HEK293T (cell line): ENCODE data around the gene POLDIP3.

ENCODE experiments used
- ARNT ChIP-seq: fragments of 450-650 bp; IDR thresholded peaks from 2 replicates; pipeline ENCODE4 v1.6.1; 2017; ENCODE audit warnings: mild to moderate bottlenecking
- ELF4 ChIP-seq: fragments of 450-650 bp; IDR thresholded peaks from 2 replicates; pipeline ENCODE4 v1.6.1; 2017; ENCODE audit warnings: antibody characterized with exemption
- L3MBTL2 ChIP-seq: fragments of 450-650 bp; conservative IDR thresholded peaks from 2 replicates; pipeline ENCODE4 v1.6.1; 2016; ENCODE audit warnings: mild to moderate bottlenecking
- ZNF384 ChIP-seq: fragments of 450-650 bp; IDR thresholded peaks from 2 replicates; pipeline ENCODE4 v1.6.1; 2016

DNA sequence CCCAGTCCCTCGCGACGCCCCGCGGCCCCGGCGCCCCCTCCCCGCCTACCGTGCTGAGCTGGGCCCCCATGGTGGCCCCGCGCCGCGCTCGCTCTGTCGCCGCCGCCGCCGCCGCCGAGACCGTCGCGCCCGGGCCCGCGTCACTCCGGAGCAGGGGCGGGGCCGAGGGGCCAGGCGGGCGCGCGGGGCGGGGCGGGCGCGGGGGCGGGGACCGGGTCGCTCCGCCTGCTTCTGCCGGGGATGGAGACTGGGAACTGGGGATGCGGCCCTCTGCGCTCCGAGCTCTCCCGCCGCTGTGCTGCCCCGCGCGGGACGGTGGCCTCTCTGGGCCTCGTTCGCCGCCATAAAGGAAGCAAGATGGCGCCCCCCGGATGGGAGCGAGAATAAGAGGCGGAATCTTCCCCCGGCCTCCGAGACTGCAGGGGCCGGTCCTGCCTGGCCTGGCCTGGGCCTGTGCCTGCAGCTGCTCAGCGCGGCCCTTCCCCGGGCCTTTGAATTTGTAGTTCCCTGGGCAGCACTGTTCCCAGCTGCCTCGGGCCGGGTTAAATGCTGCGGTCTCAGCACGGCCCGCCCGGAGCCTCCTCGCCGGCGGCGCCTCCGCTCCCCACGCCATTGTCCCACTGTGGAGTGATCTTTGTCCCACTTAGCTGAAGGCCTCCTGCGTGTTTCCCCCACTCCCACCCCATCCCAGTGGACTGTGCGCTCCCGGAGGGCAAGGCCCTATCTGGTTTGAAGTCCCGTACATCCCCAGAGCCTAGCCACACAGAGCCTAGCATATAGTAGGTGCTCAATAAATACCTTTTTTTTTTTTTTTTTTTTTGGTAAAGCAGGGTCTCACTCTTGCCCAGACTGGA is 34.8 kb upstream of the POLDIP3 start, which contains the start of gene CYB5R3:
- TF ChIP-seq ZNF384 = no peak
- TF ChIP-seq ELF4 = no peak
- TF ChIP-seq ARNT = no peak
- TF ChIP-seq L3MBTL2 = no peak
